MG63 (cell line): ENCODE data around the gene SNAI1. TPM values are rescaled to one million over a fixed set of nuclear protein-coding genes. Genes with fewer than 3 reads are reported as not detected.

Experiments
- DNase-seq: peaks from one replicate; pipeline ENCODE4 v3.0.0-alpha.2; 2020
- H3K27me3 ChIP-seq: fragments of 250-450 bp; sonication (Bioruptor Pico); 2 replicates; pipeline ENCODE4 v1.5.1; 2020; ENCODE audit warnings: mild to moderate bottlenecking, moderate library complexity
- H3K36me3 ChIP-seq: fragments of 250-450 bp; sonication (Bioruptor Pico); 2 replicates; pipeline ENCODE4 v1.5.1; 2020; ENCODE audit warnings: mild to moderate bottlenecking, moderate library complexity
- H3K4me3 ChIP-seq: fragments of 250-450 bp; sonication (Bioruptor Pico); 2 replicates; pipeline ENCODE4 v1.5.1; 2020; ENCODE audit warnings: mild to moderate bottlenecking, moderate library complexity
- H3K9me3 ChIP-seq: fragments of 250-450 bp; sonication (Bioruptor Pico); 2 replicates; pipeline ENCODE4 v1.5.1; 2020; ENCODE audit warnings: mild to moderate bottlenecking, moderate library complexity
- total RNA-seq: library from RNA; depleted of rRNA; stranded (reverse); fragments of >200 nt; shearing (Covaris generic); gene quantifications from 2 replicates; pipeline ENCODE4 v1.2.3, GENCODE V29; 2014; ENCODE audit warnings: low replicate concordance

Gene SNAI1
- total RNA-seq, 1 experiment from 2014 or later = 0.82 TPM

GRCh38 chr20:49981218-49982071 lies 1.3 kb upstream of the SNAI1 start:
- H3K9me3 ChIP-seq = no peaks in the 10 kb centered on the region
- no peak overlapping the region for H3K4me3 ChIP-seq
- DNase-seq = no peak
- peaks cover 31% of the 10 kb centered on the region for H3K36me3 ChIP-seq
- H3K27me3 ChIP-seq = no peaks in the 10 kb centered on the region

GRCh38 chr20:49982072-49982345 lies 771 bp upstream of the SNAI1 start:
- no peak for DNase-seq
- no peak overlapping the region for H3K4me3 ChIP-seq

GRCh38 chr20:49983123-49983847 lies 505 bp downstream of the SNAI1 start:
- peaks cover 49% of the 10 kb centered on the region for H3K36me3 ChIP-seq
- H3K4me3 ChIP-seq = peak overlapping the region; percentile 74
- no peaks in the 10 kb centered on the region for H3K27me3 ChIP-seq
- no peak for DNase-seq
- H3K9me3 ChIP-seq = no peaks in the 10 kb centered on the region

More at GRCh38 chr20:49982072-49982345, 771 bp upstream of the SNAI1 start:
- no peaks in the 10 kb centered on the region for H3K27me3 ChIP-seq
- H3K36me3 ChIP-seq = peaks cover 37% of the 10 kb centered on the region
- no peaks in the 10 kb centered on the region for H3K9me3 ChIP-seq

- DNase-seq = peak; percentile 67
- Histone ChIP-seq H3K9me3 (no peaks in the 10 kb centered on the region), H3K27me3 (no peaks in the 10 kb centered on the region), H3K4me3 (peak overlapping the region; percentile 74), H3K36me3 (peaks cover 56% of the 10 kb centered on the region)
Measured at GRCh38 chr20:49983848-49984408, 1.1 kb downstream of the SNAI1 start.

- Histone ChIP-seq H3K4me3 (peak overlapping the region; percentile 74), H3K27me3 (no peaks in the 10 kb centered on the region), H3K9me3 (no peaks in the 10 kb centered on the region), H3K36me3 (peaks cover 59% of the 10 kb centered on the region)
- no peak for DNase-seq
Measured at GRCh38 chr20:49984426-49985153, 1.8 kb downstream of the SNAI1 start.

- peak; percentile 52 for DNase-seq
- Histone ChIP-seq H3K4me3 (peak overlapping the region; percentile 74), H3K36me3 (peaks cover 59% of the 10 kb centered on the region), H3K27me3 (no peaks in the 10 kb centered on the region), H3K9me3 (no peaks in the 10 kb centered on the region)
Measured at GRCh38 chr20:49985157-49985556, 2.4 kb downstream of the SNAI1 start.

- Histone ChIP-seq H3K4me3 (peak overlapping the region; percentile 74), H3K27me3 (no peaks in the 10 kb centered on the region), H3K9me3 (no peaks in the 10 kb centered on the region), H3K36me3 (peaks cover 59% of the 10 kb centered on the region)
- no peak for DNase-seq
Measured at GRCh38 chr20:49985617-49986016, 2.8 kb downstream of the SNAI1 start.

GRCh38 chr20:49986049-49986448 lies 3.3 kb downstream of the SNAI1 start:
- H3K27me3 ChIP-seq = no peaks in the 10 kb centered on the region
- DNase-seq = no peak
- peaks cover 59% of the 10 kb centered on the region for H3K36me3 ChIP-seq
- H3K9me3 ChIP-seq = no peaks in the 10 kb centered on the region
- H3K4me3 ChIP-seq = peak overlapping the region; percentile 74

- Histone ChIP-seq H3K4me3 (no peak overlapping the region), H3K9me3 (no peaks in the 10 kb centered on the region), H3K27me3 (no peaks in the 10 kb centered on the region), H3K36me3 (peaks cover 59% of the 10 kb centered on the region)
- no peak for DNase-seq
Measured at GRCh38 chr20:49987015-49987867, 4.5 kb downstream of the SNAI1 start.

GRCh38 chr20:49987868-49988690 lies 5.3 kb downstream of the SNAI1 start:
- no peaks in the 10 kb centered on the region for H3K9me3 ChIP-seq
- no peaks in the 10 kb centered on the region for H3K27me3 ChIP-seq
- H3K36me3 ChIP-seq = peaks cover 57% of the 10 kb centered on the region
- DNase-seq = no peak
- H3K4me3 ChIP-seq = no peak overlapping the region

GRCh38 chr20:49989234-49990065 lies 6.7 kb downstream of the SNAI1 start:
- Histone ChIP-seq H3K36me3 (peaks cover 48% of the 10 kb centered on the region), H3K9me3 (no peaks in the 10 kb centered on the region), H3K27me3 (no peaks in the 10 kb centered on the region), H3K4me3 (no peak overlapping the region)
- DNase-seq = peak; percentile 98

GRCh38 chr20:49990271-49990720 lies 7.5 kb downstream of the SNAI1 start:
- peak; percentile 85 for DNase-seq
- H3K27me3 ChIP-seq = no peaks in the 10 kb centered on the region
- no peaks in the 10 kb centered on the region for H3K9me3 ChIP-seq
- H3K4me3 ChIP-seq = no peak overlapping the region
- peaks cover 40% of the 10 kb centered on the region for H3K36me3 ChIP-seq

GRCh38 chr20:49993301-49993751 lies 10.5 kb downstream of the SNAI1 start:
- Histone ChIP-seq H3K9me3 (no peaks in the 10 kb centered on the region), H3K4me3 (no peak overlapping the region), H3K36me3 (peaks cover 9% of the 10 kb centered on the region), H3K27me3 (no peaks in the 10 kb centered on the region)
- no peak for DNase-seq

- Histone ChIP-seq H3K27me3 (no peaks in the 10 kb centered on the region), H3K4me3 (no peak overlapping the region), H3K9me3 (no peaks in the 10 kb centered on the region), H3K36me3 (no peaks in the 10 kb centered on the region)
- DNase-seq = no peak
Measured at GRCh38 chr20:49995586-49995985, 12.8 kb downstream of the SNAI1 start.
